ENCODE measurements around the gene PKP4. TPM values are rescaled to one million over a fixed set of nuclear protein-coding genes. Genes with fewer than 3 reads are reported as not detected.
A peak's percentile ranks its signal among the peaks of the same experiment; 100 is the strongest.

PKP4 gene
- total and polyA plus RNA-seq, 9 of the 15 experiments (the other 6 are each of a cell fraction or from before 2014, with no cell fraction given) = 24.6 to 99.1 (median 74.0) TPM

GRCh38 chr2:158457826-158458616 lies 1.3 kb downstream of the PKP4 start (continued):
- TF ChIP-seq IRF2 (CRISPR knock-in tag; IDR thresholded peaks at IDR 0.05) (no peak), ZNF253 (CRISPR knock-in tag; conservative IDR thresholded peaks at IDR 0.05) (no peak), HDAC6 (IDR thresholded peaks at IDR 0.05; ENCODE audit: low read depth, low read length) (no peak), ZNF655 (CRISPR knock-in tag; IDR thresholded peaks at IDR 0.05) (no peak), IFI16 (CRISPR knock-in tag; IDR thresholded peaks at IDR 0.05) (no peak), MAX (CRISPR knock-in tag; IDR thresholded peaks at IDR 0.05) (peak; percentile 68), SMARCE1 (IDR thresholded peaks at IDR 0.05) (no peak), ZNF217 (CRISPR knock-in tag; IDR thresholded peaks at IDR 0.05) (no peak), RBM34 (IDR thresholded peaks at IDR 0.05; ENCODE audit: borderline replicate concordance, insufficient read depth, low read length) (peak; percentile 88; the same call in 1 of the 2 replicates), ZNF444 (CRISPR knock-in tag; IDR thresholded peaks at IDR 0.05) (no peak), THAP7 (CRISPR knock-in tag; IDR thresholded peaks at IDR 0.05) (no peak), REST (IDR thresholded peaks at IDR 0.05; ENCODE audit: borderline replicate concordance) (no peak), REST (CRISPR knock-in tag; IDR thresholded peaks at IDR 0.05; ENCODE audit: low read depth) (0 out of 2 replicates have a peak, but pooled peaks have one; percentile 11), ZNF561 (CRISPR knock-in tag; conservative IDR thresholded peaks at IDR 0.05) (no peak), PHB2 (IDR thresholded peaks at IDR 0.05; ENCODE audit: low read depth) (no peak)
